Measurements from ENCODE around the gene ERN1. TPM values are rescaled to one million over a fixed set of nuclear protein-coding genes. Genes with fewer than 3 reads are reported as not detected.

The ERN1 gene
- total and polyA plus RNA-seq, 10 donors: 3.1 to 65.4 (median 44.1) TPM

DNA sequence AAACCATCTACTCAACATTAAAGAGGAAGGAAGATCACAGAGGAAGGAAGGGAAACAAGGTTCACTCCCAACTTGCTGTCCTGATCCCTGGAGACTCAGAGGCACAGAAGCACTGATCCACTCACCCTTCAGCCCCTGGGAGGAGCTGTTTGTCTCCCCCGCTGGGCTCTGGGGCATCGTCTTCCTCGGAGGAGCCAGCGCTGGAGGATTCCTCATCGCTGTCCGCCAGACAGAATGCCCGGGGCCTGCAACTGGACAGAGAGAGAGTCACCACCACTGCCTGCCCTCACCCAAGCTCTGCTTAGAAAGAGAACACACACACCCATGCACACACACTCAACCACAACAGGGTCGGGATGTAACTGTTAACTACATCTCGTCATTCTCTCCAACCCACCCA is 24.8 kb upstream of the ERN1 start:
- 72 to 82% (median 79%) methylated on average over 9 of the region's 9 CpGs for WGBS, 5 donors

DNA sequence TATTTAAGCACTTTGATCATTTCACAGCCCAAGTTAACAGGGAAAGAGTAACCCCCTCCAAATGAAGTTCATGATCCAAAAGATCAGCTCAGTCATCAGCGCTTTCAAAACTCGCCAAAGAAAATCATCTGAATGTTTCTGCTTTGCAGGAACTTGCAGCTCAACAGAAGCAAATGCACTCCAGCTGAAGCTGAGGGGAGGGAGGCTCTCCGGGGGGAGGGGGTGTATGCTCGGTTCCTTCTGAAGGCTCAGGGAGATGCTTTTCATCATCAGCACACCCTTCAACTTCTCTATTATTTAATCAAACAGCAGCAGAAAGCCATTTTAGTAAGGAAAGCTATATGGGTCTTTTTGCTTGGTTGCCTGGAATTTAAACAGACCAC is 24.4 kb upstream of the ERN1 start:
- Histone ChIP-seq H3K4me3 (no peak overlapping the region), H3K36me3 (peaks cover 0 to 91% (median 16%) of the 10 kb centered on the region in 6 donors), H3K9me3 (no peaks in the 10 kb centered on the region), H3K27me3 (replicated peaks in 1 of 7) (no peaks in the 10 kb centered on the region), H3K4me1 (peaks cover 24 to 83% (median 51%) of the 10 kb centered on the region in 6 donors), H3K27ac (peak overlapping the region in 7 of 8 donors; percentile 78 to 90 (median 83))
- DNase-seq: no peak
- WGBS, 5 donors: 58 to 70% (median 65%) methylated on average over 4 of the region's 4 CpGs
- intact Hi-C loops (cut with DNase I; ENCODE audit: low total_unique reads): no loop called here
- TF ChIP-seq POLR2A (IDR thresholded peaks at IDR 0.05) (no peak), POLR2AphosphoS5 (IDR thresholded peaks at IDR 0.05) (no peak)
- TF ChIP-seq, protein P1, sequence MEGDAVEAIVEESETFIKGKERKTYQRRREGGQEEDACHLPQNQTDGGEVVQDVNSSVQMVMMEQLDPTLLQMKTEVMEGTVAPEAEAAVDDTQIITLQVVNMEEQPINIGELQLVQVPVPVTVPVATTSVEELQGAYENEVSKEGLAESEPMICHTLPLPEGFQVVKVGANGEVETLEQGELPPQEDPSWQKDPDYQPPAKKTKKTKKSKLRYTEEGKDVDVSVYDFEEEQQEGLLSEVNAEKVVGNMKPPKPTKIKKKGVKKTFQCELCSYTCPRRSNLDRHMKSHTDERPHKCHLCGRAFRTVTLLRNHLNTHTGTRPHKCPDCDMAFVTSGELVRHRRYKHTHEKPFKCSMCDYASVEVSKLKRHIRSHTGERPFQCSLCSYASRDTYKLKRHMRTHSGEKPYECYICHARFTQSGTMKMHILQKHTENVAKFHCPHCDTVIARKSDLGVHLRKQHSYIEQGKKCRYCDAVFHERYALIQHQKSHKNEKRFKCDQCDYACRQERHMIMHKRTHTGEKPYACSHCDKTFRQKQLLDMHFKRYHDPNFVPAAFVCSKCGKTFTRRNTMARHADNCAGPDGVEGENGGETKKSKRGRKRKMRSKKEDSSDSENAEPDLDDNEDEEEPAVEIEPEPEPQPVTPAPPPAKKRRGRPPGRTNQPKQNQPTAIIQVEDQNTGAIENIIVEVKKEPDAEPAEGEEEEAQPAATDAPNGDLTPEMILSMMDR (IDR thresholded peaks at IDR 0.05 in 8 of 11, conservative IDR thresholded peaks at IDR 0.05 in 3 of 11): no peak

More for the DNA sequence above, 24.8 kb upstream of the ERN1 start:
- intact Hi-C loops (cut with DNase I; ENCODE audit: low total_unique reads): no loop called here
- Histone ChIP-seq H3K9me3 (no peaks in the 10 kb centered on the region), H3K36me3 (peaks cover 0 to 90% (median 14%) of the 10 kb centered on the region in 6 donors), H3K27ac (peak overlapping the region; percentile 43 to 90 (median 81)), H3K4me3 (no peak overlapping the region), H3K4me1 (peaks cover 24 to 83% (median 51%) of the 10 kb centered on the region in 6 donors), H3K27me3 (replicated peaks in 1 of 7) (no peaks in the 10 kb centered on the region)
- TF ChIP-seq POLR2A (IDR thresholded peaks at IDR 0.05) (no peak), POLR2AphosphoS5 (IDR thresholded peaks at IDR 0.05) (no peak)
- TF ChIP-seq, protein P1 (IDR thresholded peaks at IDR 0.05 in 8 of 11, conservative IDR thresholded peaks at IDR 0.05 in 3 of 11): no peak
- DNase-seq: no peak

GRCh38 chr17:64153565-64154312 is 23.8 kb upstream of the ERN1 start:
- Histone ChIP-seq H3K9me3 (no peaks in the 10 kb centered on the region), H3K27me3 (replicated peaks in 1 of 7) (no peaks in the 10 kb centered on the region), H3K4me3 (no peak overlapping the region), H3K27ac (peak overlapping the region in 6 of 8 donors; percentile 78 to 90 (median 84)), H3K4me1 (peaks cover 24 to 84% (median 52%) of the 10 kb centered on the region in 6 donors), H3K36me3 (peaks cover 0 to 91% (median 16%) of the 10 kb centered on the region in 6 donors)
- DNase-seq: no peak
- TF ChIP-seq, protein P1 (IDR thresholded peaks at IDR 0.05 in 8 of 11, conservative IDR thresholded peaks at IDR 0.05 in 3 of 11): no peak
- TF ChIP-seq POLR2AphosphoS5 (IDR thresholded peaks at IDR 0.05): no peak
- no peak for TF ChIP-seq POLR2A (IDR thresholded peaks at IDR 0.05)
- WGBS, 5 donors: 78 to 91% (median 90%) methylated on average over 3 of the region's 3 CpGs
- intact Hi-C loops (cut with DNase I; ENCODE audit: low total_unique reads): no loop called here

GRCh38 chr17:64152428-64153125 is 22.6 kb upstream of the ERN1 start:
- H3K4me3 ChIP-seq: no peak overlapping the region
- intact Hi-C loops (cut with DNase I; ENCODE audit: low total_unique reads): no loop called here
- 80 to 88% (median 84%) methylated on average over 7 of the region's 7 CpGs for WGBS, 5 donors
- DNase-seq: no peak
- peak overlapping the region in 6 of 8 donors; percentile 15 to 79 (median 38) for H3K27ac ChIP-seq
- H3K27me3 ChIP-seq (replicated peaks in 1 of 7): no peaks in the 10 kb centered on the region
- peaks cover 29 to 84% (median 57%) of the 10 kb centered on the region in 6 donors for H3K4me1 ChIP-seq
- H3K9me3 ChIP-seq: no peaks in the 10 kb centered on the region
- peaks cover 0 to 87% (median 16%) of the 10 kb centered on the region in 6 donors for H3K36me3 ChIP-seq
- TF ChIP-seq, protein P1 (IDR thresholded peaks at IDR 0.05 in 8 of 11, conservative IDR thresholded peaks at IDR 0.05 in 3 of 11): no peak
- no peak for TF ChIP-seq POLR2A (IDR thresholded peaks at IDR 0.05)
- TF ChIP-seq POLR2AphosphoS5 (IDR thresholded peaks at IDR 0.05): no peak
